Esophagus muscularis mucosa (tissue), 4 donors: Measurements from ENCODE around the gene RNH1. TPM values are rescaled to one million over a fixed set of nuclear protein-coding genes. Genes with fewer than 3 reads are reported as not detected.

Experiments used
- DNase-seq: peaks from one replicate; pipeline ENCODE4 v3.0.0-alpha.2; 2017; ENCODE audit errors: extremely low spot score
- H3K27ac ChIP-seq, 4 donors: fragments of 200-600 bp; sonication (generic); replicated peaks in 1 of 4; 1 replicate in 3 of 4; 2 replicates in 1 of 4; pipeline ENCODE4 v1.5.1; 2016 to 2019; ENCODE audit warnings: mild to moderate bottlenecking in 1 of 4
- H3K27me3 ChIP-seq, 4 donors: fragments of 200-600 bp; sonication (generic); one replicate each; pipeline versions ENCODE4 v1.5.1 to v1.6.0; 2016 to 2019
- H3K36me3 ChIP-seq, 4 donors: fragments of 200-600 bp; sonication (generic); one replicate each; pipeline ENCODE4 v1.5.1; 2016 to 2019
- H3K4me1 ChIP-seq, 4 donors: fragments of 200-600 bp; sonication (generic); one replicate each; pipeline ENCODE4 v1.5.1; 2016 to 2019
- H3K4me3 ChIP-seq, 4 donors: fragments of 200-600 bp; sonication (generic); 1 replicate in 2 of 4; 2 replicates in 2 of 4; pipeline ENCODE4 v1.5.1; 2016 to 2019; ENCODE audit warnings: mild to moderate bottlenecking in 4 of 4, moderate library complexity in 1 of 4
- H3K9me3 ChIP-seq, 4 donors: fragments of 200-600 bp; sonication (generic); 1 replicate in 3 of 4; 2 replicates in 1 of 4; pipeline ENCODE4 v1.5.1; 2016 to 2019
- CTCF ChIP-seq, 3 experiments: fragments of 200-600 bp in 2 of 3; fragments of 450-650 bp in 1 of 3; sonication (generic) in 2 of 3; IDR thresholded peaks; one replicate each; pipeline ENCODE4 v1.5.1; 2017 to 2019; ENCODE audit warnings: antibody characterized with exemption in 3 of 3, mild to moderate bottlenecking in 2 of 3, moderate library complexity in 1 of 3
- EP300 ChIP-seq: sonication (generic); formaldehyde crosslinking; IDR thresholded peaks from one replicate; pipeline ENCODE4 v1.6.1; 2017; ENCODE audit warnings: antibody characterized with exemption
- POLR2A ChIP-seq: fragments of 450-650 bp; IDR thresholded peaks from one replicate; pipeline ENCODE4 v1.6.1; 2017; ENCODE audit warnings: antibody characterized with exemption, moderate library complexity, mild to moderate bottlenecking, low read depth
- POLR2AphosphoS5 ChIP-seq, 2 donors: sonication (generic); formaldehyde crosslinking; IDR thresholded peaks; one replicate each; pipeline ENCODE4 v1.6.1; 2017; ENCODE audit warnings: antibody characterized with exemption in 2 of 2
- WGBS: methylation state at CpG from one replicate; pipeline ENCODE4 v1.1.5; 2018; 5-methylcytosine and 5-hydroxymethylcytosine counted together
- intact Hi-C: fragments of 100-400 bp; cut with DNase I; formaldehyde crosslinking; loops from one replicate; pipeline ENCODE4 v1.15.1; 2023
- total RNA-seq, 4 donors: library from RNA; depleted of rRNA; stranded (reverse); fragments of >200 nt; gene quantifications; one replicate each; pipeline versions ENCODE4 v1.1.0 to v1.2.1, GENCODE V29; 2016

The RNH1 gene
- total RNA-seq, 4 donors from 2014 or later, result 280 to 367 (median 334) TPM

GRCh38 chr11:504994-505344 is 2.1 kb downstream of the RNH1 start:
- TF ChIP-seq POLR2A, result no peak
- no peak for TF ChIP-seq EP300
- no peak for TF ChIP-seq CTCF (IDR thresholded peaks at IDR 0.05)
- no peak for TF ChIP-seq POLR2AphosphoS5 (IDR thresholded peaks at IDR 0.05)
- peaks cover 16 to 37% (median 35%) of the 10 kb centered on the region in 4 donors for H3K36me3 ChIP-seq
- H3K27me3 ChIP-seq, result no peaks in the 10 kb centered on the region
- peak overlapping the region; percentile 77 to 100 (median 78) for H3K27ac ChIP-seq
- no peaks in the 10 kb centered on the region for H3K9me3 ChIP-seq
- DNase-seq, result no peak
- intact Hi-C loops, result loop anchor here (5.0 kb wide), 1 partner anchor 53 kb away; the partner anchor contains the start of gene PTDSS2
- H3K4me1 ChIP-seq, result peaks cover 54 to 68% (median 60%) of the 10 kb centered on the region in 4 donors
- 64% methylated on average over 7 of the region's 7 CpGs for WGBS
- H3K4me3 ChIP-seq, result peak overlapping the region; percentile 64 to 93 (median 66)

- no peak for DNase-seq
- TF ChIP-seq POLR2AphosphoS5 (IDR thresholded peaks at IDR 0.05) (peak in 1 of 2 donors; percentile 52), POLR2A (peak; percentile 12), EP300 (no peak)
- H3K4me3 ChIP-seq, result peak overlapping the region; percentile 64 to 93 (median 66)
- H3K27me3 ChIP-seq, result no peaks in the 10 kb centered on the region
- peak overlapping the region; percentile 77 to 100 (median 78) for H3K27ac ChIP-seq
- no peaks in the 10 kb centered on the region for H3K9me3 ChIP-seq
- peaks cover 54 to 68% (median 60%) of the 10 kb centered on the region in 4 donors for H3K4me1 ChIP-seq
- H3K36me3 ChIP-seq, result peaks cover 22 to 41% (median 36%) of the 10 kb centered on the region in 4 donors
- intact Hi-C loops, result loop anchor here (5.0 kb wide), 1 partner anchor 52 kb away; the partner anchor contains the start of gene PTDSS2
- 20% methylated on average over 43 of the region's 72 CpGs for WGBS
Observed at GRCh38 chr11:504053-504993, 2.7 kb downstream of the RNH1 start.

GRCh38 chr11:503179-503981 is 3.7 kb downstream of the RNH1 start:
- WGBS, result 38% methylated on average over 5 of the region's 24 CpGs
- no peak for DNase-seq
- peaks cover 56 to 59% (median 58%) of the 10 kb centered on the region in 4 donors for H3K4me1 ChIP-seq
- intact Hi-C loops, result loop anchor here (5.0 kb wide), 1 partner anchor 51 kb away; the partner anchor contains the start of gene PTDSS2
- no peaks in the 10 kb centered on the region for H3K9me3 ChIP-seq
- H3K27ac ChIP-seq, result peak overlapping the region; percentile 77 to 100 (median 78)
- no peaks in the 10 kb centered on the region for H3K27me3 ChIP-seq
- peak overlapping the region; percentile 64 to 93 (median 66) for H3K4me3 ChIP-seq
- H3K36me3 ChIP-seq, result peaks cover 32 to 44% (median 40%) of the 10 kb centered on the region in 4 donors
- TF ChIP-seq CTCF (IDR thresholded peaks at IDR 0.05), result no peak
- TF ChIP-seq POLR2A, result no peak
- no peak for TF ChIP-seq EP300
- peak in 1 of 2 donors; percentile 32 for TF ChIP-seq POLR2AphosphoS5 (IDR thresholded peaks at IDR 0.05)

- WGBS, result 57% methylated on average over 3 of the region's 10 CpGs
- H3K4me3 ChIP-seq, result peak overlapping the region in 2 of 4 donors; percentile 64 to 93
- H3K36me3 ChIP-seq, result peaks cover 40 to 49% (median 47%) of the 10 kb centered on the region in 4 donors
- H3K4me1 ChIP-seq, result peaks cover 47 to 58% (median 49%) of the 10 kb centered on the region in 4 donors
- intact Hi-C loops, result loop anchor here (5.0 kb wide), 1 partner anchor 50 kb away; the partner anchor contains the start of gene PTDSS2
- DNase-seq, result no peak
- H3K9me3 ChIP-seq, result no peaks in the 10 kb centered on the region
- no peak for TF ChIP-seq POLR2AphosphoS5 (IDR thresholded peaks at IDR 0.05)
- no peaks in the 10 kb centered on the region for H3K27me3 ChIP-seq
- H3K27ac ChIP-seq, result peak overlapping the region; percentile 77 to 100 (median 78)
Observed at GRCh38 chr11:502288-503178, 4.5 kb downstream of the RNH1 start.
